Mucosa of stomach (tissue), 1 donor: ENCODE measurements around the gene PDZD7.

Experiments
- H3K27me3 ChIP-seq: one replicate; pipeline ENCODE4 v1.7.0; 2013; ENCODE audit warnings: mild to moderate bottlenecking, low read length; ENCODE audit not compliant: control insufficient read depth, insufficient read depth
- H3K36me3 ChIP-seq: one replicate; pipeline ENCODE4 v1.7.0; 2013; ENCODE audit warnings: low read length; ENCODE audit not compliant: control insufficient read depth, insufficient read depth
- H3K4me1 ChIP-seq: one replicate; pipeline ENCODE4 v1.7.0; 2013; ENCODE audit warnings: mild to moderate bottlenecking, low read length; ENCODE audit not compliant: control insufficient read depth, insufficient read depth
- H3K4me3 ChIP-seq: one replicate; pipeline ENCODE4 v1.7.0; 2013; ENCODE audit warnings: low read length
- H3K9ac ChIP-seq: one replicate; pipeline ENCODE4 v1.7.0; 2013; ENCODE audit warnings: mild to moderate bottlenecking, low read length, moderate library complexity
- H3K9me3 ChIP-seq: one replicate; pipeline ENCODE4 v1.7.0; 2013; ENCODE audit warnings: mild to moderate bottlenecking, low read length, moderate library complexity; ENCODE audit not compliant: control insufficient read depth
- donor health status: Pancreatic carcinoma.

Gene PDZD7

GRCh38 chr10:101066146-101066895, 35.4 kb upstream of the PDZD7 start:
- H3K27me3 ChIP-seq: peaks cover 11% of the 10 kb centered on the region
- H3K9me3 ChIP-seq: no peaks in the 10 kb centered on the region
- H3K9ac ChIP-seq: peak overlapping the region; percentile 90
- peak overlapping the region; percentile 17 for H3K4me3 ChIP-seq
- no peaks in the 10 kb centered on the region for H3K36me3 ChIP-seq
- H3K4me1 ChIP-seq: peaks cover 69% of the 10 kb centered on the region

GRCh38 chr10:101065481-101066145, 34.7 kb upstream of the PDZD7 start:
- Histone ChIP-seq H3K4me1 (peaks cover 64% of the 10 kb centered on the region), H3K27me3 (peaks cover 11% of the 10 kb centered on the region), H3K36me3 (no peaks in the 10 kb centered on the region), H3K9me3 (no peaks in the 10 kb centered on the region), H3K4me3 (peak overlapping the region; percentile 17), H3K9ac (peak overlapping the region; percentile 90)

GRCh38 chr10:101064415-101065030, 33.6 kb upstream of the PDZD7 start:
- peaks cover 62% of the 10 kb centered on the region for H3K4me1 ChIP-seq
- no peaks in the 10 kb centered on the region for H3K36me3 ChIP-seq
- H3K9me3 ChIP-seq: no peaks in the 10 kb centered on the region
- no peak overlapping the region for H3K9ac ChIP-seq
- H3K27me3 ChIP-seq: peaks cover 11% of the 10 kb centered on the region
- H3K4me3 ChIP-seq: no peak overlapping the region

- Histone ChIP-seq H3K4me3 (peak overlapping the region; percentile 93), H3K4me1 (peaks cover 60% of the 10 kb centered on the region), H3K9me3 (no peaks in the 10 kb centered on the region), H3K9ac (peak overlapping the region; percentile 94), H3K27me3 (peaks cover 11% of the 10 kb centered on the region), H3K36me3 (no peaks in the 10 kb centered on the region)
Observed at GRCh38 chr10:101063548-101064414, 32.9 kb upstream of the PDZD7 start.

- no peaks in the 10 kb centered on the region for H3K36me3 ChIP-seq
- peak overlapping the region; percentile 94 for H3K9ac ChIP-seq
- peaks cover 60% of the 10 kb centered on the region for H3K4me1 ChIP-seq
- no peaks in the 10 kb centered on the region for H3K9me3 ChIP-seq
- H3K4me3 ChIP-seq: peak overlapping the region; percentile 93
- H3K27me3 ChIP-seq: peaks cover 11% of the 10 kb centered on the region
Observed at GRCh38 chr10:101063050-101063525, 32.2 kb upstream of the PDZD7 start.

- Histone ChIP-seq H3K9ac (peak overlapping the region; percentile 94), H3K9me3 (no peaks in the 10 kb centered on the region), H3K4me3 (peak overlapping the region; percentile 93), H3K4me1 (peaks cover 56% of the 10 kb centered on the region), H3K36me3 (no peaks in the 10 kb centered on the region), H3K27me3 (peaks cover 11% of the 10 kb centered on the region)
Observed at GRCh38 chr10:101062232-101063049, 31.5 kb upstream of the PDZD7 start.

GRCh38 chr10:101061624-101062231, 30.8 kb upstream of the PDZD7 start, which contains the start of gene KAZALD1:
Gene KAZALD1 (plus strand): TSS chr10:101061989. CDS start chr10:101062593, 604 bp downstream.
- peak within 1 kb of the TSS; percentile 94 for H3K9ac ChIP-seq
- H3K27me3 ChIP-seq: peaks cover 11% of the 10 kb centered on the region
- H3K4me1 ChIP-seq: peaks cover 52% of the 10 kb centered on the region
- no peaks in the 10 kb centered on the region for H3K9me3 ChIP-seq
- peak within 1 kb of the TSS; percentile 93 for H3K4me3 ChIP-seq
- H3K36me3 ChIP-seq: no peaks in the 10 kb centered on the region

- Histone ChIP-seq H3K4me1 (peaks cover 52% of the 10 kb centered on the region), H3K9ac (peak overlapping the region; percentile 94), H3K36me3 (no peaks in the 10 kb centered on the region)
Observed at GRCh38 chr10:101060951-101061623, 30.2 kb upstream of the PDZD7 start.

GRCh38 chr10:101060036-101060950, 29.4 kb upstream of the PDZD7 start:
- Histone ChIP-seq H3K4me3 (peak overlapping the region; percentile 93), H3K9me3 (no peaks in the 10 kb centered on the region), H3K36me3 (no peaks in the 10 kb centered on the region), H3K9ac (peak overlapping the region; percentile 94), H3K4me1 (peaks cover 50% of the 10 kb centered on the region), H3K27me3 (peaks cover 11% of the 10 kb centered on the region)

More at GRCh38 chr10:101060951-101061623, 30.2 kb upstream of the PDZD7 start:
- H3K4me3 ChIP-seq: peak overlapping the region; percentile 93
- no peaks in the 10 kb centered on the region for H3K9me3 ChIP-seq
- peaks cover 11% of the 10 kb centered on the region for H3K27me3 ChIP-seq
